K562 (cell line): ENCODE results near the gene SIRT2. TPM values are rescaled to one million over a fixed set of nuclear protein-coding genes. Genes with fewer than 3 reads are reported as not detected.

ENCODE experiments used
- ATAC-seq: fragments of 200-7000 bp; cut with Tn5 transposase; 3 replicates; pipeline ENCODE4 v1.9.1; 2020; ENCODE audit warnings: moderate library complexity
- BruUV-seq: library from RNA; stranded (reverse); fragments of 400-500 nt; replicated peaks from 2 replicates; lab custom pipeline; 2021; lab: Mats Ljungman, UMichigan
- CTCF ChIA-PET: fragments of 300-600 bp; formaldehyde crosslinking; extraction: SDS; loops from one replicate; lab custom pipeline; 2021; ENCODE audit warnings: low intra/inter-chr PET ratio; lab: Yijun Ruan, JAX
- POLR2A ChIA-PET: fragments of 300-600, 350-650 bp; sonication (Branson Sonifier 250); formaldehyde crosslinking; extraction: SDS; loops from one replicate; lab custom pipeline; 2021; ENCODE audit warnings: antibody characterized with exemption, inconsistent platforms; lab: Yijun Ruan, JAX
- DNase-seq, 4 experiments: peaks; one replicate each; pipeline versions ENCODE4 v3.0.0 to v3.0.0-alpha.2; 2011 to 2018; ENCODE audit warnings: low spot score in 3 of 4, mixed read lengths in 3 of 4; ENCODE audit errors: extremely low read depth in 1 of 4
- FAIRE-seq: peaks from 2 replicates; lab custom pipeline; 2011; peaks lifted over from hg19 to GRCh38; lab: Jason Lieb, UNC
- H2AFZ ChIP-seq: 2 replicates; pipeline ENCODE4 v1.6.0; 2011; ENCODE audit warnings: low read depth, low read length, control low read depth, inconsistent platforms
- H3K27ac ChIP-seq: fragments of 200-600 bp; 3 replicates; pipeline ENCODE4 v1.8.0; 2011; ENCODE audit warnings: low read depth, mild to moderate bottlenecking, control low read depth, inconsistent platforms, low read length, moderate library complexity, mixed read lengths; ENCODE audit errors: extremely low read depth
- H3K27me3 ChIP-seq, 2 experiments: fragments of 300-600 bp in 1 of 2; 2 replicates in 1 of 2; 3 replicates in 1 of 2; pipeline versions ENCODE4 v1.6.0 to v1.8.0; 2011; ENCODE audit warnings: inconsistent platforms in 2 of 2, low read length in 2 of 2, mild to moderate bottlenecking in 1 of 2, mixed read lengths in 1 of 2, moderate library complexity in 1 of 2; ENCODE audit not compliant: control insufficient read depth in 2 of 2, insufficient read depth in 2 of 2
- H3K36me3 ChIP-seq: fragments of 300-600 bp; 3 replicates; pipeline ENCODE4 v1.8.0; 2011; ENCODE audit warnings: mild to moderate bottlenecking, low read length, inconsistent platforms; ENCODE audit not compliant: control insufficient read depth, insufficient read depth
- H3K4me1 ChIP-seq, 2 experiments: fragments of 200-600 bp in 1 of 2; replicated peaks in 1 of 2; 2 replicates in 1 of 2; 3 replicates in 1 of 2; pipeline versions ENCODE4 v1.5.1 to v1.8.0; 2011; ENCODE audit warnings: inconsistent platforms in 2 of 2, low read length in 2 of 2, mild to moderate bottlenecking in 1 of 2, mixed read lengths in 1 of 2, moderate library complexity in 1 of 2; ENCODE audit not compliant: control insufficient read depth in 2 of 2, insufficient read depth in 2 of 2
- H3K4me2 ChIP-seq: 2 replicates; pipeline ENCODE4 v1.6.1; 2011; ENCODE audit warnings: low read length, control low read depth, inconsistent platforms, mixed read lengths; ENCODE audit not compliant: insufficient read depth
- H3K4me3 ChIP-seq: fragments of 200-600 bp; sonication (generic), shearing (Covaris generic); 2 replicates; pipeline ENCODE4 v1.5.1; 2016; ENCODE audit warnings: control low read depth, inconsistent platforms
- H3K79me2 ChIP-seq: fragments of 200-600 bp; 3 replicates; pipeline ENCODE4 v1.8.0; 2011; ENCODE audit warnings: low read length, inconsistent platforms; ENCODE audit not compliant: control insufficient read depth, insufficient read depth
- H3K9ac ChIP-seq, 2 experiments: 2 replicates each; pipeline versions ENCODE4 v1.6.0 to v1.6.1; 2011; ENCODE audit warnings: low read depth in 2 of 2, low read length in 2 of 2, control low read depth in 1 of 2, inconsistent platforms in 1 of 2, mild to moderate bottlenecking in 1 of 2, mixed read lengths in 1 of 2; ENCODE audit not compliant: insufficient read depth in 1 of 2
- H3K9me1 ChIP-seq: one replicate; pipeline ENCODE4 v1.6.0; 2011; ENCODE audit warnings: inconsistent platforms, mild to moderate bottlenecking, low read length, moderate library complexity; ENCODE audit not compliant: control insufficient read depth, insufficient read depth
- H3K9me3 ChIP-seq: replicated peaks from 2 replicates; pipeline ENCODE4 v1.5.1; 2011; ENCODE audit warnings: low read depth, low read length, inconsistent platforms; ENCODE audit not compliant: control insufficient read depth, insufficient read depth
- H4K20me1 ChIP-seq: replicated peaks from 2 replicates; pipeline ENCODE4 v1.6.1; 2011; ENCODE audit warnings: low read length, inconsistent platforms, mixed read lengths; ENCODE audit not compliant: control insufficient read depth, insufficient read depth
- CBFA2T3 ChIP-seq: fragments of 450-650 bp; IDR thresholded peaks from 2 replicates; pipeline ENCODE4 v1.6.1; 2017
- CSDE1 ChIP-seq, 2 experiments: fragments of 450-650 bp; IDR thresholded peaks; 2 replicates each; pipeline ENCODE4 v1.6.1; 2016; ENCODE audit warnings: mild to moderate bottlenecking in 1 of 2
- CTBP1 ChIP-seq: fragments of 450-650 bp; IDR thresholded peaks from 2 replicates; pipeline ENCODE4 v1.6.1; 2016; ENCODE audit warnings: borderline replicate concordance
- GTF2A2 ChIP-seq: IDR thresholded peaks from 2 replicates; pipeline ENCODE4 v1.6.1; 2016; ENCODE audit warnings: mild to moderate bottlenecking, missing genetic modification characterization, missing compliant biosample characterization
- KAT2B ChIP-seq: IDR thresholded peaks from one replicate; pipeline ENCODE4 v1.6.1; 2012; ENCODE audit warnings: low read depth, mild to moderate bottlenecking, control low read depth, inconsistent platforms, low read length, moderate library complexity
- MCM3 ChIP-seq: fragments of 450-650 bp; IDR thresholded peaks from 2 replicates; pipeline ENCODE4 v1.6.1; 2016
- PPARD ChIP-seq: fragments of 250-450 bp; sonication (Bioruptor Pico); IDR thresholded peaks from 2 replicates; pipeline ENCODE4 v1.8.0; 2022; ENCODE audit warnings: inconsistent platforms, mild to moderate bottlenecking, moderate library complexity
- ZNF57 ChIP-seq: fragments of 450-650 bp; formaldehyde crosslinking; IDR thresholded peaks from 2 replicates; pipeline ENCODE4 v1.4.0; 2020; ENCODE audit warnings: mild to moderate bottlenecking, moderate library complexity
- WGBS: fragments of 100-300 bp; shearing (Covaris generic); methylation state at CpG from one replicate; pipeline ENCODE4 v1.1.6; 2016; ENCODE audit warnings: low coverage, mixed read lengths; ENCODE audit not compliant: insufficient coverage; ENCODE audit errors: missing lambda C conversion rate; 5-methylcytosine and 5-hydroxymethylcytosine counted together
- in situ Hi-C: fragments of 300-500 bp; cut with MboI; formaldehyde crosslinking; loops from 4 replicates; pipeline ENCODE4 v1.15.0; 2018; ENCODE audit warnings: inconsistent platforms, mixed read lengths
- intact Hi-C: fragments of 100-400 bp; cut with micrococcal nuclease; formaldehyde crosslinking; loops from 2 replicates; pipeline ENCODE4 v1.14.2; 2022
- polyA plus RNA-seq, 8 experiments: library from polyadenylated mRNA; depleted of rRNA in 4 of 8; stranded (reverse) in 5 of 8; unstranded in 3 of 8; fragments of >200 nt; fragmentation: Nextera tagmentation in 2 of 8; fragmentation: Illumina TruSeq in 1 of 8; extraction: Ambion mirVana in 2 of 8; extraction: Trizol in 1 of 8; gene quantifications; 2 replicates each; pipeline versions ENCODE4 v1.2.1 to v1.2.3, GENCODE V29; 2011 to 2014; ENCODE audit warnings: inconsistent platforms in 1 of 8, missing spikeins in 1 of 8
- total RNA-seq, 7 experiments: library from RNA; depleted of rRNA in 6 of 7; stranded (reverse); fragments of >200 nt in 6 of 7; fragmentation: Illumina TruSeq in 2 of 7; extraction: Trizol in 2 of 7; gene quantifications; 2 replicates each; pipeline versions ENCODE4 v1.2.1 to v1.2.3, GENCODE V29; 2011 to 2021; ENCODE audit warnings: low replicate concordance in 1 of 7
- TF ChIP-seq, protein P1 (sequence below): fragments of 450-650 bp; IDR thresholded peaks from 2 replicates; pipeline ENCODE4 v1.6.1; 2017; ENCODE audit warnings: mild to moderate bottlenecking, moderate library complexity

Gene SIRT2
- total and polyA plus RNA-seq, 9 of the 15 experiments (the other 6 are each of a cell fraction or from before 2014, with no cell fraction given): 2.3 to 35.2 (median 22.9) TPM

DNA sequence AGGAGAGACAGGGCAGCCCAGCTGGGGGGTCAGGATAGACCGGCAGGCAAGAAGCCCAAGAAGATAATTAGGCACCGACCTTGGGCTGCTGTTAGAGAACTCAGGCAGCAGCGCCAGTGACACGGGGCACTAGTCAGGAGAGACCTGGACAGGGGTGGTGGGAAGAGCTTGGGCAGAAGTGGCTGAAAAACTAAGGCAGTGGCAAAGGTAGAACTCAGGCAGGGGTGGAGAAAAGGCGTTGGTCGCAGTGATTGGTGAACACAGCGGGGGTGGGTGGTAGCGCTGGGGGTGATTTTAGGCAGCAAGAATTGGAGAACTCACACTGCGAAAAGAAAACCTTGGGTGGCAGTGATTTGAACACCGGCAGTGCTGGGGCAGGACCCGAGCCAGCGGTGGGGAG, 8.3 kb upstream of the SIRT2 start:
- H3K9me1 ChIP-seq: no peaks in the 10 kb centered on the region
- H3K27ac ChIP-seq: no peak overlapping the region
- intact Hi-C loops (no loop called here), in situ Hi-C loops (no loop called here)
- H4K20me1 ChIP-seq: no peaks in the 10 kb centered on the region
- DNase-seq (no peak), ATAC-seq (no peak), FAIRE-seq (no peak)
- no peaks in the 10 kb centered on the region for H3K27me3 ChIP-seq
- ChIA-PET CTCF (no interaction called here), POLR2A (interaction anchor here (1.7 kb wide), 1 partner anchor 8 kb away, joined by 4 read pairs; the partner anchor contains the start of genes NFKBIB and SIRT2)
- H3K4me3 ChIP-seq: no peak overlapping the region
- H3K79me2 ChIP-seq: no peaks in the 10 kb centered on the region
- H3K9me3 ChIP-seq: no peaks in the 10 kb centered on the region
- TF ChIP-seq CSDE1 (IDR thresholded peaks at IDR 0.05) (no peak), CBFA2T3 (no peak), PPARD (CRISPR knock-in tag) (no peak), CTBP1 (no peak), GTF2A2 (no peak), ZNF57 (no peak), MCM3 (no peak), KAT2B (no peak)
- TF ChIP-seq, protein P1, sequence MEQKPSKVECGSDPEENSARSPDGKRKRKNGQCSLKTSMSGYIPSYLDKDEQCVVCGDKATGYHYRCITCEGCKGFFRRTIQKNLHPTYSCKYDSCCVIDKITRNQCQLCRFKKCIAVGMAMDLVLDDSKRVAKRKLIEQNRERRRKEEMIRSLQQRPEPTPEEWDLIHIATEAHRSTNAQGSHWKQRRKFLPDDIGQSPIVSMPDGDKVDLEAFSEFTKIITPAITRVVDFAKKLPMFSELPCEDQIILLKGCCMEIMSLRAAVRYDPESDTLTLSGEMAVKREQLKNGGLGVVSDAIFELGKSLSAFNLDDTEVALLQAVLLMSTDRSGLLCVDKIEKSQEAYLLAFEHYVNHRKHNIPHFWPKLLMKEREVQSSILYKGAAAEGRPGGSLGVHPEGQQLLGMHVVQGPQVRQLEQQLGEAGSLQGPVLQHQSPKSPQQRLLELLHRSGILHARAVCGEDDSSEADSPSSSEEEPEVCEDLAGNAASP: no peak
- 93% methylated on average over 11 of the region's 12 CpGs for WGBS
- no TSS peak for BruUV-seq
- H3K9ac ChIP-seq: no peak overlapping the region
- peaks cover 31% of the 10 kb centered on the region; the same call in 1 of the 3 replicates for H3K36me3 ChIP-seq
- H3K4me1 ChIP-seq: peaks cover 0 to 37% of the 10 kb centered on the region in 2 experiments; a peak in 3 of 5 replicates
- no peak overlapping the region for H3K4me2 ChIP-seq
- no peak overlapping the region for H2AFZ ChIP-seq
